Loucy (cell line): ENCODE data around the gene CIROP.

ENCODE experiments used
- H2AFZ ChIP-seq: fragments of 200-600 bp; sonication (generic); 2 replicates; pipeline ENCODE4 v1.6.0; 2016; ENCODE audit warnings: antibody characterized with exemption, mild to moderate bottlenecking, low read length, moderate library complexity
- H3F3A ChIP-seq: fragments of 200-600 bp; 2 replicates; pipeline ENCODE4 v1.6.0; 2016; ENCODE audit warnings: antibody characterized with exemption, low read depth, mild to moderate bottlenecking
- H3K27me3 ChIP-seq: fragments of 200-600 bp; sonication (generic); 2 replicates; pipeline ENCODE4 v1.6.1; 2014; ENCODE audit warnings: low read length, mild to moderate bottlenecking; ENCODE audit not compliant: insufficient read depth, poor library complexity, severe bottlenecking
- H3K36me3 ChIP-seq: fragments of 200-600 bp; sonication (generic); 2 replicates; pipeline ENCODE4 v1.6.1; 2016; ENCODE audit warnings: low read length; ENCODE audit not compliant: insufficient read depth
- H3K4me1 ChIP-seq: fragments of 200-600 bp; sonication (generic); 2 replicates; pipeline ENCODE4 v1.5.1; 2014; ENCODE audit warnings: low read length, mild to moderate bottlenecking; ENCODE audit not compliant: insufficient read depth, poor library complexity, severe bottlenecking
- H3K4me2 ChIP-seq: fragments of 200-600 bp; sonication (generic); 2 replicates; pipeline ENCODE4 v1.6.0; 2014; ENCODE audit warnings: antibody characterized with exemption, low read length, low read depth, mild to moderate bottlenecking; ENCODE audit not compliant: poor library complexity, severe bottlenecking
- H3K4me3 ChIP-seq: fragments of 200-600 bp; sonication (generic); 2 replicates; pipeline ENCODE4 v1.5.1; 2014; ENCODE audit warnings: low read length, mild to moderate bottlenecking, mixed read lengths; ENCODE audit not compliant: poor library complexity, severe bottlenecking
- H3K79me2 ChIP-seq: fragments of 200-600 bp; sonication (generic); 2 replicates; pipeline ENCODE4 v1.6.1; 2014; ENCODE audit warnings: low read length; ENCODE audit not compliant: insufficient read depth
- H3K9ac ChIP-seq: fragments of 200-600 bp; sonication (generic); 2 replicates; pipeline ENCODE4 v1.6.0; 2014; ENCODE audit warnings: mild to moderate bottlenecking, low read depth, low read length, moderate library complexity; ENCODE audit not compliant: poor library complexity, severe bottlenecking
- H3K9me2 ChIP-seq: fragments of 200-600 bp; sonication (generic); replicated peaks from 2 replicates; pipeline ENCODE4 v1.6.1; 2016; ENCODE audit warnings: low read depth, low read length, mixed read lengths
- H3K9me3 ChIP-seq: fragments of 200-600 bp; sonication (generic); 2 replicates; pipeline ENCODE4 v1.6.1; 2014; ENCODE audit warnings: mild to moderate bottlenecking, antibody characterized with exemption, low read length, low read depth; ENCODE audit not compliant: insufficient read depth
- H4K20me1 ChIP-seq: fragments of 200-600 bp; sonication (generic); 2 replicates; pipeline ENCODE4 v1.6.0; 2014; ENCODE audit warnings: antibody characterized with exemption, low read length, mild to moderate bottlenecking; ENCODE audit not compliant: insufficient read depth, poor library complexity, severe bottlenecking
- EZH2phosphoT487 ChIP-seq: fragments of 200-600 bp; IDR thresholded peaks from 2 replicates; pipeline ENCODE4 v1.6.1; 2018; ENCODE audit warnings: antibody characterized with exemption, mild to moderate bottlenecking, moderate library complexity, borderline replicate concordance
- TF ChIP-seq, protein P1 (sequence below): fragments of 200-600 bp; sonication (generic); conservative IDR thresholded peaks from 2 replicates; pipeline ENCODE4 v1.5.1; 2014; ENCODE audit warnings: mild to moderate bottlenecking, antibody characterized with exemption, low read length

The CIROP gene

GRCh38 chr14:23070262-23071129, 34.3 kb downstream of the CIROP start:
- Histone ChIP-seq H3K27me3 (no peaks in the 10 kb centered on the region), H4K20me1 (peaks cover 41% of the 10 kb centered on the region), H3F3A (no peaks in the 10 kb centered on the region), H3K4me1 (peaks cover 19% of the 10 kb centered on the region), H3K9me3 (no peaks in the 10 kb centered on the region), H3K4me3 (peak overlapping the region; percentile 95), H3K9me2 (no peaks in the 10 kb centered on the region), H3K36me3 (peaks cover 58% of the 10 kb centered on the region; the same call in 1 of the 2 replicates), H3K9ac (peak overlapping the region; percentile 96), H2AFZ (no peak overlapping the region), H3K4me2 (peak overlapping the region; percentile 96), H3K79me2 (peaks cover 57% of the 10 kb centered on the region)
- no peak for TF ChIP-seq EZH2phosphoT487
- TF ChIP-seq, protein P1, sequence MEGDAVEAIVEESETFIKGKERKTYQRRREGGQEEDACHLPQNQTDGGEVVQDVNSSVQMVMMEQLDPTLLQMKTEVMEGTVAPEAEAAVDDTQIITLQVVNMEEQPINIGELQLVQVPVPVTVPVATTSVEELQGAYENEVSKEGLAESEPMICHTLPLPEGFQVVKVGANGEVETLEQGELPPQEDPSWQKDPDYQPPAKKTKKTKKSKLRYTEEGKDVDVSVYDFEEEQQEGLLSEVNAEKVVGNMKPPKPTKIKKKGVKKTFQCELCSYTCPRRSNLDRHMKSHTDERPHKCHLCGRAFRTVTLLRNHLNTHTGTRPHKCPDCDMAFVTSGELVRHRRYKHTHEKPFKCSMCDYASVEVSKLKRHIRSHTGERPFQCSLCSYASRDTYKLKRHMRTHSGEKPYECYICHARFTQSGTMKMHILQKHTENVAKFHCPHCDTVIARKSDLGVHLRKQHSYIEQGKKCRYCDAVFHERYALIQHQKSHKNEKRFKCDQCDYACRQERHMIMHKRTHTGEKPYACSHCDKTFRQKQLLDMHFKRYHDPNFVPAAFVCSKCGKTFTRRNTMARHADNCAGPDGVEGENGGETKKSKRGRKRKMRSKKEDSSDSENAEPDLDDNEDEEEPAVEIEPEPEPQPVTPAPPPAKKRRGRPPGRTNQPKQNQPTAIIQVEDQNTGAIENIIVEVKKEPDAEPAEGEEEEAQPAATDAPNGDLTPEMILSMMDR = no peak

- peaks cover 55% of the 10 kb centered on the region; the same call in 1 of the 2 replicates for H3K36me3 ChIP-seq
Measured at GRCh38 chr14:23069413-23069806, 35.4 kb downstream of the CIROP start.

GRCh38 chr14:23068789-23069412, 35.9 kb downstream of the CIROP start:
- no peak overlapping the region for H2AFZ ChIP-seq
- H3K79me2 ChIP-seq = peaks cover 58% of the 10 kb centered on the region
- peak overlapping the region; percentile 59 for H3K4me2 ChIP-seq
- H3K27me3 ChIP-seq = no peaks in the 10 kb centered on the region
- peaks cover 59% of the 10 kb centered on the region; the same call in 1 of the 2 replicates for H3K36me3 ChIP-seq
- H3K4me1 ChIP-seq = peaks cover 19% of the 10 kb centered on the region
- TF ChIP-seq, protein P1 = peak; percentile 100
- TF ChIP-seq EZH2phosphoT487 = no peak
- no peaks in the 10 kb centered on the region for H3K9me3 ChIP-seq
- H4K20me1 ChIP-seq = peaks cover 44% of the 10 kb centered on the region
- H3F3A ChIP-seq = no peaks in the 10 kb centered on the region
- no peaks in the 10 kb centered on the region for H3K9me2 ChIP-seq
- peak overlapping the region; percentile 6 for H3K9ac ChIP-seq
- H3K4me3 ChIP-seq = peak overlapping the region; percentile 51

More at GRCh38 chr14:23069413-23069806, 35.4 kb downstream of the CIROP start:
- H3F3A ChIP-seq = no peaks in the 10 kb centered on the region
- peak overlapping the region; percentile 6 for H3K9ac ChIP-seq
- H3K4me3 ChIP-seq = peak overlapping the region; percentile 7
- TF ChIP-seq, protein P1 = no peak
- no peak for TF ChIP-seq EZH2phosphoT487
- H2AFZ ChIP-seq = no peak overlapping the region
- no peaks in the 10 kb centered on the region for H3K9me3 ChIP-seq
- H3K4me2 ChIP-seq = peak overlapping the region; percentile 59
- peaks cover 44% of the 10 kb centered on the region for H4K20me1 ChIP-seq
- H3K4me1 ChIP-seq = peaks cover 19% of the 10 kb centered on the region
- no peaks in the 10 kb centered on the region for H3K9me2 ChIP-seq
- H3K79me2 ChIP-seq = peaks cover 58% of the 10 kb centered on the region
- H3K27me3 ChIP-seq = no peaks in the 10 kb centered on the region
